SIG-M5 treated with dmso at 0.1 percent for 504 hours (cell line): ENCODE measurements around the gene SDK1.
"Not testable (repeated sequence)": the region's sequence is repeated elsewhere in the genome, so short reads cannot be mapped to it uniquely, and the experiment has no call there.

Experiments
- DNase-seq: peaks from one replicate; lab custom pipeline; 2025; ENCODE audit not compliant: unreplicated experiment; lab: John Stamatoyannopoulos, UW

SDK1 gene

DNA sequence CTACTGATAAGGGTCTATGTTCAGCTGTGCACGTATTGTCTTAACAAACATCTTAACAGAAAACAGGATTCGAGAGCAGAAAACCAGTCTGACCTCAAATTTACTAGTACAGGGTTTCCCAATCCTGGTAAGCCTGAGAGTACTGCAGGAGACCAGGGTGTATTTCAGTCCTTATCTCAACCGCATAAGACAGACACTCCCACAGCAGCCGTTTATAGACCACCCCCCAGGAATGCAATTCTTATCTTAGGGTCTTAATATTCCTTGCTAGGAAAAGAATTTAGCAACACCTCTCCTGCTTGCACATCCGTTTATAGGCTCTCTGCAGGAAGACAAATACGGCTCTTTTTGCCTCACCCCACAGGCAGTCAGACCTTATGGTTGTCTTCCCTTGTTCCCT is 277.3 kb downstream of the SDK1 start:
- DNase-seq, result no peak

DNA sequence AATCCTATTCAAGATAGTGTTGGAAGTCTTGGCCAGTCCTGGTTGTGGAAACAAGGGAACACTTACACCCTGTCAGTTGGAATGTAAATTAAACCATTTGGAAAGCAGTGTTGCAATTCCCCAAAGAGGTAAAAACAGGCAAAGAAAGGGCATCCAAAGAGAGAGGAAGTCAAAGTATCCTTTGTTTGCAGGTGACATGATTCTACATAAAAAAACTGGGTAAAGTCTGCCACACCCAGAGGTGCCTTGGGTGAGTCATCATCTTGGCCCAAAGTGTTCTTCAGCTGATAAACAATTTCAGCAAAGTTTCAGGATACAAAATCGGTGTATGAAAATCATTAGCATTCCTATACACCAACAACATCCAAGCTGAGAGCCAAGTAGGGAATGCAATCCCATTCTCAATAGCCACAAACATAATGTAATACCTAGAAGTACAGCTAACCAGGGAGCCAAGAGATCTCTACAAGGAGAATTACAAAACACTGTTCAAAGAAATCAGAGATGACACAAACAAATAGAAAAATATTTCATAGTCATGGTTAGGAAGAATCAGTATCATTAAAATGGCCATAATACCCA is 278.7 kb downstream of the SDK1 start:
- DNase-seq, result no peak

DNA sequence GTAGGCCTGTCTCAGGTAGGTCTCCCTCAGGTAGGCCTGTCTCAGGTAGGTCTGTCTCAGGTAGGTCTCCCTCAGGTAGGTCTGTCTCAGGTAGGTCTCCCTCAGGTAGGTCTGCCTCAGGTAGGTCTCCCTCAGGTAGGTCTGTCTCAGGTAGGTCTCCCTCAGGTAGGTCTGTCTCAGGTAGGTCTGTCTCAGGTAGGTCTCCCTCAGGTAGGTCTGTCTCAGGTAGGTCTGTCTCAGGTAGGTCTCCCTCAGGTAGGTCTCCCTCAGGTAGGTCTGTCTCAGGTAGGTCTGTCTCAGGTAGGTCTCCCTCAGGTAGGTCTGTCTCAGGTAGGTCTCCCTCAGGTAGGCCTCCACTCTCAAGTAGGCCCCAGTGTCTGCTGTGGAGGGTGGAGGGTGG is 281.1 kb downstream of the SDK1 start:
- DNase-seq, result not testable (repeated sequence)

DNA sequence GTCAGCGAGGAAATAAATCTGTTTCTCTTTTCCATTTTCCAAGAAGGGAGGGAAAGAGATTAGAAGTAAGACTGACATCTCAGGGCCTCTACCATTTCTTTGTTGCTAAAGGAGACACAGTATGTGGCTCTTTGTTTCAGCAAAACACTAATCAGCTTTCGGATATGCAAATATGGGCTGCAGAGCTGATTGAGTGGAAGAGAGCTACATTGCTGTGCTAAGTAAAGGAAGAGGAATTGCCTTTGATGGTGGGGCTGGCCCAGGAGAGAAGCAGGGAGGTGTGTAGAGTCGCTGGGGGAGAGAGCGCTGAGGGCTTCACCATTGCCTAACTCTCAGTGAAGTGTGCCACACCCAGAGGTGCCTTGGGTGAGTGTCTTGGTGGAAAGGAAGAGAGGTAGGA is 284.8 kb downstream of the SDK1 start:
- DNase-seq, result no peak

DNA sequence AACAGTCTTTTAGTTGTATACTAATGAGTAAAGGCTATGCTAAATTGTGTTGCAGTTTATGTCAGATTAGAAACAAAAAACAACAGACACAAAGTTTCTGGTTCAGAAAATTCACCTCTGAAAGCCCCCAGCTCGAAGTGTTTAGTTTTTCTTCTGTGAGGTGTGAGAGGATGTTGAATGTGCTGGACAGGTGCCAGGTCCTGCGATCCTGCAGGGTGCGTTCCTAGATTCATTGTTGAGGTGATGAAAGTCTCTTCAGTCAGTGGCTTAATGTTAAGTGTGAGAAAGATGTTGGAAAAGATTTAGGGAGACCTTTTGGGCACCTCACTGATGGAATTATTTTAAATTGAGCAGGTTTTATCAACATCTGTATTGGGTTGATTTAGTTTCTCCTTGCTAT is 287.3 kb downstream of the SDK1 start:
- DNase-seq, result no peak

DNA sequence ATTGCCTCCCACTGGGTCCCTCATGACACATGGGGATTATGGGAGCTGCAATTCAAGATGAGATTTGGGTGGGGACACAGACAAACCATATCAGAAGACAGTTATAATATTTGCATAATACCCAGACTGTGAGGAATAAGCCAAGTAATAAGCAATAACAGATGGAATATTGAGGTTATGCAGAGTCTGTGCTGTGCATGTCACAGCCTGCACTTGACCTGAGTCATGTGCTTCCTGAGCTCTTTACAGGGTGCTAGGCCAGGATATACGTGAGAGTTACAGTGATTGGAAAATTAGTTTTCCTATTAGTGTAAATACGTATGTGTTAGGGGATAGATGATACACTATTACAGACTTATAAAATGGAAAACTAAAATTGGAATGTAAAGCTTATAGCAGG is 288.7 kb downstream of the SDK1 start:
- no peak for DNase-seq

DNA sequence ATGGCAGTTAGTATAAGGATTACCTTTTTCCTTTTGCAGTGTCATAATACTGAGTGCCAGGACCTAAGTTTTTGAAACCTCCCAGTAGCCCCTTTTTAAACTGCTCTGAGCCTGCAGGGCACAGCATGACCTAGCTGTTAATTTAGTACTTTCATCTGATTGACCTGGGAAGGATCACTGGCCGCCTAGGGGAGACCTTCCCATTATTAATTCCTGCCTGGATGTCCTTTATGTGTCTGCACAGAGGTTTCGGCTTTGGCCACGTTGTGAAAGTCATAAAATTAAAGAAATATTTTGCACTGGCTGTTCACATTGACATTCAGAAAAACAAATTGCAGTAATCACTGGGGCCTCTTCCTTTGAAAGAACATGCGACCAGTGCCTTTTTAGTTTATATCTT is 290.2 kb downstream of the SDK1 start:
- no peak for DNase-seq

DNA sequence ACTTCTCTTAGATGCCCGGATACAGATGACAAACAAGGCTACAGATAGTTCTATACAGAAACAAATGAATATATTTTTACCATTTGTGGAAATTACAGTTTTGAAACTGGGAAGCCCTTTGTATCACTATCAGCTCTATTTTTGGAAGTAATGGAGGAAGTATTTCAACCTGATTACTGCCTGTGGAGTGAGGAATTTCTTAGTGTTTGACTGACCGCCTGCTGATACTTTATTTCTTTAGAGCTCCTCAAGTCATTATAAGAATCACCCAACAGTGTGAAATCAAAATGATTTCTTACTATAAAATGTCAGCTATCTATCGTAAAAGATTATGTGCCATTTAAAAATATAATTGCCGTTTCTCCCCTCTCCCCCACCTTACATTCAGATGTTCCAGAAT is 290.9 kb downstream of the SDK1 start:
- DNase-seq, result no peak

DNA sequence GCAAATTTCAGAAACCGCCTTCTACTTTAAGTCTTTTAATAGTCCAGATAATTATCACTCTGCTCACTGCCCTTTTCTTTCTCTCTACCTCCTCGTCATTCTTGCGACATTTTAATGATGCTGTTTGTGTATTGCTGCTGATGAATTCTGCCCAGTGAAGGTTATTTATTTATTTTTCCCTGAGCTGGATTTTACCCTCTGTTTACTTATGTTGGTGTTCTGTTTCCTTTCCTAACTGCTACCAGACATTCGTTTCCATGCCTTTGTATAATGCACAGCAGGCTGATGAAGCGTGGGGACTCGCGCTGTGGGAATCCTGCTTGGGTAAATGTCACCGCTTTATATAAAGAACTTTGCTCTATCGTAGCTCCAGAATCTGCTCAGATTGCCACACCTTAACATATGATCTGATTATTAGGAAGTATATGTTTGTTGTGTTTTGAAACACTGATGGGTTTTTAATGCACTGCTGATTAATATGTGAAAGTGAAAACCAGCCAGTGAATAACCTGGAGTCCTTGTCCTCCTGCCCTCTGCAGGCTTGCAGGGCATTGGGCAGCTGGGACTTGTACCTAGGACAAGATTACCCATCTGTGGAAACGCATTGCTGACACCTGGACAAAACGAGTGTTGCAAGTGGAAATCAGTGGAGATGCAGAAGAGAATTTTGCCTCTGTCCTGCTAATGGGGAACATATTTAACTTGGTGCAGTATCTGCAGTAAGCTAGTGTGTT is 291.5 kb downstream of the SDK1 start:
- no peak for DNase-seq

DNA sequence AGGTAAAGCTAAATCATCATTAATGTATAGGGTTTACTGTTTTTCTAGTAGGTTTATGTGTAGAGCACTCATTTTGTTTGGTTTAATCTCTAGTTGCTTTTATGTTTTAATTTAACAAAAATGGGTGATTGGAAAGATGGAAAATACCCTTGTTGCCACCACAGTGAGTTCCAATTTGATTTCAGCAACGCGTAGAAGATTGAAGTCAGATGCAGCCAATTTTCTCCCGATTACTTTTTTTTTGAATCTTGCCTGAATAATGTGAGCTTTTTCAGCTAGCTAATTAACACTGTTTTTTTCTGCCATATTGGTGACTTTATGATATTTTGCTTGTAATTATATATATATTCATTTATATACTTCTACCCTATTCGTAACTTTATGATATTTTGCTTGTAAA is 293.8 kb downstream of the SDK1 start:
- DNase-seq, result no peak

DNA sequence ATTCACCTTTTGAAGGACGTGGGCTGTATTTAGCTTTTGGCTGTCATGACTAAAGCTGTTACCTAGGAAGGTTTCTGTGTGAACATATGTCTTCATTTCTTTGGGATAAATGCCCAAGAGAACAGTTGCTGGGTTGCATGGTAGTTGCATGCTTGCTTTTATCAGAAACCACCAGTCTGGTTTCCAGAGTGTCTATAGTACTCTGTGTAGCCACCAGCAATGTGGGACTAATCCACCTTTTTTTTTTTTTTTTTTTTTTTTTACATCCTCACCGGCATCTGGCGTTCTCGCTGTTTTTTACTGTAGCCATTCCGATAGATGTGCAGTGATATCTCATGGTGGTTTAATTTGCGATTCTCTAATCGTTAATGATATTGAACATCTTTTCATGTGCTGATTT is 297.8 kb downstream of the SDK1 start:
- no peak for DNase-seq

DNA sequence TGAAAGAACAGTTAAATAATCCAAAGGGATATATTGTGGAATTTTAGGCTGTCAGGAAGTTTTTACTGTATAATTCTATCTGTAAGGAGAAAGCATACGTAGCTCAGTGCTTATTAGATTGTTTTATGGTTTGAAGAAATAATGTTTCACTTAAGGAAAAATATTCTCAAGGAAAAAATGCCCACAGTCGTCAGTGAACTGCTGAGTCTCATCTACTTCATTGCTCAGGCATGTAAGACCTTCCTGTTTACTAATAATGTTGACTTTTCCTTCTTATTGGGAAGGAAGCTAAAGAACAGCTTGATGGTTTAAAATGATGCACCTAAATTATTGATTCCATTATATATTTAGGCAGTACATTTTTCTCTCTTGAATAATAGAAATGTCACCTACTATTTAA is 304.2 kb downstream of the SDK1 start:
- no peak for DNase-seq

DNA sequence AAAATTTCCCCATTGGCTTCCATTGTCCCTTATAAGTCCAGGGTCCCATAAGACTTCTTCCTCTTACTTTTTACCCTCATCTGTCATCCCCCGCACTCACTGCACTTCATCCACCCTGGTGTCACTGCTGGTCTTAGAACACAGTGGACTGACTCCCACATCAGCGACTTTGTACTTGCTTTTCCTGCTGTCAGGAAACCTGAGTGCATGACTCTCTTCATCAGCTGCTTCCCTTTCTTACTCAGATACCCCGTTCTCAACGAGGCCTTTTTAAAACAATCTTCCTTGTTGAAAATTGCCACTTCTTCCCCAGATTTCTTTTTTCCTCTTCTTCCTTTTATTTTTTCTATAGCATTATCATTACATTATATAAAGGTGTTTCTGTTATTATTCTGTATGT is 305.4 kb downstream of the SDK1 start:
- DNase-seq, result no peak

DNA sequence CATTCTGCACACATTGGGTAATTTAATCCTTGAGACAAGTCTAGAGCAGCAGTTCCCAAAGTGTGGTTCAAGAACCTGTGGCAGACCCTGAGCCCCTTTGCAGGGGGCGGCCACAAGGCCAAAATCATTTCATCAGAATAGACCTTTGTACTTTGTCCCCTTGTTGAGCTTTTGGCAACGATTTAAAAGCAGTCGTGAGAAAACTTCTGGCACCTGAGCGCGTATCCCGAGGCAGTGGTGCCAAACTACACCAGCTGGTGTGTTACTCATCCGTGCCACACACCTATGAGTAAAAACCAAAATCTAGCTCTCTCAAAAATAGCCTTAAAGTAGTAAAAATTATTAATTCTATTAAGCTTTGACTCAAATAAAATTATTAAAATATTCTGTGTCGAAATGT is 306.8 kb downstream of the SDK1 start:
- DNase-seq, result no peak

DNA sequence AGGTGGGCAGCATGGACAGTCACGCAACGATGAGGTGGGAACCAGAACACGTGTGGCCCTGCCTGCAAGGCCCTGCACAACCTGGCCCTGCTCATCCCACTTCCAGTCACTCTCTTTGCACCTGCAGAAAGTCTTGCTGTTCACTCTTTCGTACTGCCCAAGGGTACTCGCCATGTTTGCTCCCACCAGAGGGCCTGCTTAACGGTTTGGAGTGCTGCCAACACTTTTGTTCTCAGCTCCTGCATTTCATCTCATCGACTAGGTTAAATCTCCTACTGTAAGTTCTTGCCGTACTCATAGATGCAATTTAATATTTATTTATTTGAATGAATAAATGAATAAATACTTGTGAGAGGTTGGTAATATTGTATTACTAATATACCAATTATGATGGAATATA is 315.3 kb downstream of the SDK1 start:
- no peak for DNase-seq

DNA sequence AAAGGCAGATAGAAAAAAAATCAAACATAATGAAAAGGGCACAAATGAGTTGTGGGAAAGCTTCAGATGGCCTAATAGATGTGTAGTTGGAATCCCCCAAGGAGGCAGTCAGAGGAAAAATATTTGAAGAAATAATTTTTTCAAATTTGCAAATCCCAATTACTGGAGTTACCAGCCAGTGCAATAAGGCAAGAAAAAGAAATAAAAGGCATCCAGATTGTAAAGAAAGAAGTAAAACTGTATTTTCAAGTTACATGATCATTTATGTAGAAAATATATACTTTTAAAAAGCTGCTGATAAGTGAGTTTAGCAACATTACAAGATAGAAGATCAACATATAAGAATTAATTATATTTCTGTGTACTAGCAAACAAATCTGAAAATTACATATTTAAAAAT is 329.0 kb downstream of the SDK1 start:
- DNase-seq, result no peak

DNA sequence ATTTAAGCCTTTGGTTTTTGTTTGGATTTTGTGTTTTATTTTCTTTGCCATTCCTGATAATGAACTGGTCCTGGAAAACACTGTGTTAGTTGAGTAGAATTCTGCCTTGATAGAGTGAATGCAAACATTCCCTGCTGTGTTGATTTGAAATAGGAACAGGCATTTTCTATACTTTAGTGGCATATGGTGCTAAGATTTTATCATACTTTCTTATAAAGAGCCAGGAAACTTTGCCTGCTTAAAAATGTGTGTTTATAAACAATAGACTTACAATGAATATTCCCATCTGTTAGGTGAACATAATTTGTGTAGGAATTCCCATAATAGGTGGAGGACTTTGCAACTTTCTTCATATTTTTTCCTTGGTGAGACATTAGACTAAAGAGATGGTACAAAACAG is 333.3 kb downstream of the SDK1 start:
- DNase-seq, result no peak

DNA sequence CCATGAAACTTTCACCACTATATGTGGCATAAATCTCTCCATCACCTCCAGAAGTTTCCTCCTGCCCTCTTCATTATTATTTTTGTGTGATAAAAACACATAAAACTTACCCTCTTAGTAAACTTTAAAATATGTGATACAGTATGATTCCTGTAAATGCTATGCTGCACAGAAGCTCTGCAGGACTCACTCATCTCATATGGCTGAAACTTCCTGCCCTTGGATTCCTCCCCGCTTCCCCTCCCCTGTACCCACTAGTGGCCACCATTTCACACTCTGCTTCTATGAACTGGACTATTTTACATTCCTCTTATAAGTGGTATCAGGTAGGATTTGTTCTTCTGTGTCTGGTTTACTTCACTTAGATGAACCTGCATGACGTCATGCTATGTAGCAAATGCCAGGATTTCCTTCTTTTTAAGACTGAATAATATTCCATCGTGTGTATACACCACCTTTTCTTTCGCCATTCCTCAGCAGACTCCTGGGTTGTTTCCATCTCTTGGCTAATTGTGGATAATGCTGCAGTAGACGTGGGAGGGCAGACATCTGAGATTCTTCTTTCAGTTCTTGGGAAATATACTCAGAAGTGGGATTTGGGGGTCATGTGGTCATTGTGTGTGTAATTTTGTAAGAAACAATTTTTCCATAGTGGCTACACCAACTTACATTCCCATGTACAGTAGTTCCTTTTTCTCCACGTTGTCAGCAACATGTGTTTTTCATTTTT is 335.2 kb downstream of the SDK1 start:
- no peak for DNase-seq

DNA sequence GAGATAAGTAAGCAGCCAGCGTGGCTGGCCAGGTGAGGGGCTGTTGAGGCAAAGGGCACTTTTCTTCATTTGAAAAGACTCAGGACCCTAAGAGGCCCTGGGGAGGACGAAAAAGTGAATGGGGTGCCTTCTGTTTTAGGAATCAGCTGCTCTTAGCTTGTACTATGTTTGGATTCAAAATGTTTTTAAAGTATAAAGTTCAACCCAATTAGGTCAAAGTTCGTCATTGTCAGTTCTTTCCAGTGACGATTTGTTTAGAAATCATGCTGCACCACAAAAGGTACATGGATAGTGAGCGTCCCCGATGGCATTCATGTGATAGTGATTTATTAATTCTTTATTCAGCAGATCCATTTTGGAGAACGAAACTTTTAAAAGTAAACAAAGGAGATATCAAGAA is 338.2 kb downstream of the SDK1 start:
- DNase-seq, result no peak

DNA sequence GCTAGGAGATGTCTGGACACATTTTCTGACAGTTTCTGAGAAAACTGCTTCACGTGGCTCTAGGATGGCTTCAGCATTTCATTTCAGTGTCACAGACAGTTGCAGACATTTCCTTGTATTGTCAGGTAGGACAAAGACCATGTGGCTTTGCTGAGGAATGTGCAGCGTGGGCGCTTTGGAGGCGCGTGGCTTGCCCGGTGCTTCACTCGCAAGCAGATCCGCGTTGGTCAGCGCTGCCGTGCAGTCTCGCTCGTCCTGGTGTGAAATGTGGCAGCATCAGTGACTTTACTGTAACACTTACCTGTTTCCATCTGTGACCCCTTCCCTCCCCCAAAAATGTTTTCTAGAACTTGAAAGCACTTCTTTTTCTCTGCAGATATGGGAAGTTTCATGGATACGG is 340.5 kb downstream of the SDK1 start:
- DNase-seq, result no peak

DNA sequence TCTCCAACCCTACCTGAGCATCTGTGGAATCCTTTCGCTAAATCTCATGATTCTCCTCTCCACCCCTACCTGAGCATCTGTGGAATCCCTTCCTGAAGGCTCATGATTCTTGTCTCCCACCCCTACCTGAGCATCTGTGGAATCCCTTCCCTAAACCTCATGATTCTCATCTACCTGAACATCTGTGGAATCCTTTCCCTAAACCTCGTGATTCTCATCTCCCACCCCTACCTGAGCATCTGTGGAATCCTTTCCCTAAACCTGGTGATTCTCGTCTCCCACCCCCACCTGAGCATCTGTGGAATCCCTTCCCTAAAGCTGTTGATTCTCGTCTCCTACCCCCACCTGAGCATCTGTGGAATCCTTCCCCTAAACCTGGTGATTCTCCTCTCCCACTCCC is 342.0 kb downstream of the SDK1 start:
- DNase-seq, result no peak

DNA sequence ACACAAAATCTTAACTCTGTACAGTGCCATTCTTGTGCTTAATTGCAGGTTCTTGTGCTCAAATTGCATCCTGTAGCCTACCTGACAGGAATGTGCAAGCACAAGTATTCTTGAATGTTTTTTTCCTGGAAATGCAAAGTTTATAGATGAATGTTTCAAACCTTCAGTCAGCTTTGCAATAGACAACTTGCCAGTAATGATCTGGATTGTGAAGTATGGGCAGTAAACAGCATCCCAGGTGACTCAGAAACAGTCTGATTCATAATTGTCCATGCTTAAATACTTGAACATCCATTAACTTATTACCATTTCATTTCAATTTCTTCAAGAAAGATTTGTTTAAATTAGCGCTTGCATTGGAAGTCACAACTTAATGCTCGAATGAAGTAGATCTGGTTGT is 347.2 kb downstream of the SDK1 start:
- DNase-seq, result no peak

DNA sequence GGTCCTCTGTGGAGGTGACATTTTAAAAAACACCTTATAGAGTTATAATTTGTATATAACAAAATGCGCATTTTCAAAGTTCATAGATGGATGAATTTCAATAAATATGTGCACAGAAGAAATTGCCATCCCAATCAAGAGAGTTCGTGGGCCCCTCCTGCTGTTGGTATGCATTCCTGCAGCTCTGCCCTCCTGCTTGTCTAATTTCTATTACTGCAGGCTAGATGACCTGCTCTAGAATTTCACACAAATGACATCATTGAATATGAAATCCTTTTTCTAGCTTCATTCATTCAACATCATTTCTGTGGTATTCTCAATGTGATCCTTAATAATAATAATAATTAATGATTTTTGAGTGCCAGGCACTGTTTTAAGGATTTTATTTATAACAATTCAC is 348.2 kb downstream of the SDK1 start:
- DNase-seq, result no peak
